BLaER1 treated with 17β-estradiol and CSF1 and Interleukin-3, amounts not matched to agents 10 nM and 100 nM (cell line): ENCODE measurements around the gene CNOT8.
"Not testable (repeated sequence)": the region's sequence is repeated elsewhere in the genome, so short reads cannot be mapped to it uniquely, and the experiment has no call there.

Experiments used
- H3K27ac ChIP-seq, 11 experiments: shearing (Covaris generic); formaldehyde crosslinking; 2 replicates each; pipeline ENCODE4 v1.8.1; 2022
- H3K27me3 ChIP-seq, 11 experiments: shearing (Covaris generic); formaldehyde crosslinking; 2 replicates each; pipeline ENCODE4 v1.8.1; 2022
- H3K36me3 ChIP-seq, 11 experiments: shearing (Covaris generic); formaldehyde crosslinking; 2 replicates each; pipeline ENCODE4 v1.8.1; 2022
- H3K4me1 ChIP-seq, 10 experiments: shearing (Covaris generic); formaldehyde crosslinking; 2 replicates each; pipeline ENCODE4 v1.8.1; 2022
- H3K4me2 ChIP-seq, 11 experiments: shearing (Covaris generic); formaldehyde crosslinking; 2 replicates each; pipeline ENCODE4 v1.8.1; 2022
- H3K4me3 ChIP-seq, 10 experiments: shearing (Covaris generic); formaldehyde crosslinking; 2 replicates each; pipeline ENCODE4 v1.8.1; 2022
- H3K9ac ChIP-seq, 11 experiments: shearing (Covaris generic); formaldehyde crosslinking; 2 replicates each; pipeline ENCODE4 v1.8.1; 2022
- H3K9me3 ChIP-seq, 11 experiments: shearing (Covaris generic); formaldehyde crosslinking; replicated peaks in 1 of 11; 2 replicates each; pipeline ENCODE4 v1.8.1; 2022
- H4K20me1 ChIP-seq, 11 experiments: shearing (Covaris generic); formaldehyde crosslinking; 2 replicates each; pipeline ENCODE4 v1.8.1; 2022
- Cebpa-rat ChIP-seq, 11 experiments: shearing (Covaris generic); IDR thresholded peaks; 2 replicates each; pipeline ENCODE4 v1.8.1; 2022

CNOT8 gene

GRCh38 chr5:154817815-154818214, 40.6 kb upstream of the CNOT8 start:
- Histone ChIP-seq H4K20me1 (peaks cover 34 to 97% (median 75%) of the 10 kb centered on the region in 11 experiments; a peak in 20 of 22 replicates), H3K4me2 (no peak overlapping the region), H3K4me1 (peaks cover 12 to 30% (median 13%) of the 10 kb centered on the region in 10 experiments), H3K36me3 (peaks cover 84 to 100% (median 88%) of the 10 kb centered on the region in 11 experiments), H3K27me3 (no peaks in the 10 kb centered on the region), H3K9ac (no peak overlapping the region), H3K9me3 (no peaks in the 10 kb centered on the region), H3K4me3 (no peak overlapping the region), H3K27ac (no peak overlapping the region)
- TF ChIP-seq Cebpa-rat (IDR thresholded peaks at IDR 0.05), result no peak

GRCh38 chr5:154818471-154819116, 39.8 kb upstream of the CNOT8 start:
- Histone ChIP-seq H3K27me3 (no peaks in the 10 kb centered on the region), H3K4me2 (no peak overlapping the region), H3K36me3 (peaks cover 83 to 100% (median 88%) of the 10 kb centered on the region in 11 experiments), H3K9me3 (no peaks in the 10 kb centered on the region), H3K4me1 (peaks cover 5 to 23% (median 5%) of the 10 kb centered on the region in 10 experiments), H4K20me1 (peaks cover 26 to 94% (median 75%) of the 10 kb centered on the region in 11 experiments; a peak in 19 of 22 replicates), H3K27ac (no peak overlapping the region), H3K4me3 (no peak overlapping the region), H3K9ac (no peak overlapping the region)
- TF ChIP-seq Cebpa-rat (IDR thresholded peaks at IDR 0.05), result no peak

- Histone ChIP-seq H3K27me3 (no peaks in the 10 kb centered on the region), H3K4me1 (peaks cover 0 to 19% (median 0%) of the 10 kb centered on the region in 10 experiments; a peak in 6 of 20 replicates), H3K27ac (no peak overlapping the region), H3K4me3 (no peak overlapping the region), H3K9me3 (no peaks in the 10 kb centered on the region), H3K36me3 (peaks cover 82 to 100% (median 87%) of the 10 kb centered on the region in 11 experiments), H3K4me2 (no peak overlapping the region), H3K9ac (no peak overlapping the region), H4K20me1 (peaks cover 16 to 84% (median 66%) of the 10 kb centered on the region in 11 experiments; a peak in 19 of 22 replicates)
- TF ChIP-seq Cebpa-rat (IDR thresholded peaks at IDR 0.05), result no peak
These were observed 38.9 kb upstream of the CNOT8 start for GRCh38 chr5:154819546-154819945.

GRCh38 chr5:154820383-154820782, 38.0 kb upstream of the CNOT8 start:
- Histone ChIP-seq H3K9me3 (no peaks in the 10 kb centered on the region), H3K4me1 (peaks cover 0 to 19% (median 0%) of the 10 kb centered on the region in 10 experiments; a peak in 6 of 20 replicates), H3K27me3 (no peaks in the 10 kb centered on the region), H3K27ac (no peak overlapping the region), H3K9ac (no peak overlapping the region), H4K20me1 (peaks cover 10 to 76% (median 60%) of the 10 kb centered on the region in 11 experiments; a peak in 18 of 22 replicates), H3K36me3 (peaks cover 73 to 92% (median 79%) of the 10 kb centered on the region in 11 experiments), H3K4me2 (no peak overlapping the region), H3K4me3 (no peak overlapping the region)
- TF ChIP-seq Cebpa-rat (IDR thresholded peaks at IDR 0.05), result no peak

- H3K27me3 ChIP-seq, H3K4me3 ChIP-seq, H3K9ac ChIP-seq, H3K9me3 ChIP-seq, H3K27ac ChIP-seq: not testable (repeated sequence)
- H3K4me1 ChIP-seq, result peaks cover 0 to 19% (median 0%) of the 10 kb centered on the region in 10 experiments; a peak in 6 of 20 replicates
- H3K36me3 ChIP-seq, result peaks cover 48 to 82% (median 54%) of the 10 kb centered on the region in 11 experiments
- H3K4me2 ChIP-seq, result peak overlapping the region in 2 of 11 experiments; percentile 5 to 55; a peak in 2 of 22 replicates
- peaks cover 0 to 52% (median 38%) of the 10 kb centered on the region in 11 experiments; a peak in 16 of 22 replicates for H4K20me1 ChIP-seq
These were observed 35.5 kb upstream of the CNOT8 start for GRCh38 chr5:154822896-154823295.

GRCh38 chr5:154823605-154824004, 34.8 kb upstream of the CNOT8 start:
- Histone ChIP-seq H3K27ac (no peak overlapping the region), H3K4me2 (no peak overlapping the region), H3K27me3 (no peaks in the 10 kb centered on the region), H3K4me3 (no peak overlapping the region), H3K9me3 (no peaks in the 10 kb centered on the region), H4K20me1 (peaks cover 0 to 47% (median 32%) of the 10 kb centered on the region in 11 experiments; a peak in 16 of 22 replicates), H3K4me1 (peaks cover 0 to 20% (median 0%) of the 10 kb centered on the region in 10 experiments; a peak in 7 of 20 replicates), H3K36me3 (peaks cover 41 to 77% (median 51%) of the 10 kb centered on the region in 11 experiments), H3K9ac (no peak overlapping the region)
- no peak for TF ChIP-seq Cebpa-rat (IDR thresholded peaks at IDR 0.05)

- no peaks in the 10 kb centered on the region for H3K9me3 ChIP-seq
- H3K27me3 ChIP-seq, result no peaks in the 10 kb centered on the region
- peaks cover 37 to 77% (median 46%) of the 10 kb centered on the region in 11 experiments for H3K36me3 ChIP-seq
- peaks cover 0 to 25% (median under 1%) of the 10 kb centered on the region in 10 experiments; a peak in 11 of 20 replicates for H3K4me1 ChIP-seq
- H3K4me3 ChIP-seq, result no peak overlapping the region
- no peak overlapping the region for H3K4me2 ChIP-seq
- TF ChIP-seq Cebpa-rat (IDR thresholded peaks at IDR 0.05), result no peak
- H3K27ac ChIP-seq, result no peak overlapping the region
- peaks cover 0 to 42% (median 29%) of the 10 kb centered on the region in 11 experiments; a peak in 15 of 22 replicates for H4K20me1 ChIP-seq
- H3K9ac ChIP-seq, result no peak overlapping the region
These were observed 34.4 kb upstream of the CNOT8 start for GRCh38 chr5:154824070-154824469.

GRCh38 chr5:154829181-154829588, 29.2 kb upstream of the CNOT8 start:
- Histone ChIP-seq H3K4me1 (peaks cover 2 to 30% (median 16%) of the 10 kb centered on the region in 10 experiments; a peak in 19 of 20 replicates), H3K4me2 (peak overlapping the region in 5 of 11 experiments; percentile 35 to 67 (median 59); a peak in 6 of 22 replicates), H3K4me3 (no peak overlapping the region), H4K20me1 (0 out of 22 replicates have a peak, but pooled peaks cover 0 to 8% (median 0%) of the 10 kb centered on the region in 11 experiments), H3K9ac (no peak overlapping the region), H3K9me3 (no peaks in the 10 kb centered on the region), H3K36me3 (peaks cover 6 to 61% (median 20%) of the 10 kb centered on the region in 11 experiments; a peak in 14 of 22 replicates), H3K27me3 (no peaks in the 10 kb centered on the region), H3K27ac (no peak overlapping the region)
- no peak for TF ChIP-seq Cebpa-rat (IDR thresholded peaks at IDR 0.05)

- Histone ChIP-seq H3K9me3 (no peaks in the 10 kb centered on the region), H3K36me3 (peaks cover 4 to 57% (median 16%) of the 10 kb centered on the region in 11 experiments; a peak in 9 of 22 replicates), H3K4me1 (peaks cover 8 to 35% (median 21%) of the 10 kb centered on the region in 10 experiments; a peak in 19 of 20 replicates), H3K4me3 (no peak overlapping the region), H3K4me2 (peak overlapping the region in 7 of 11 experiments; percentile 6 to 67 (median 52); a peak in 11 of 22 replicates), H3K27ac (peak overlapping the region in 2 of 11 experiments; percentile 18 to 60; a peak in 4 of 22 replicates), H3K9ac (0 out of 22 replicates have a peak overlapping the region, but pooled peaks of 1 of the 11 experiments have one; percentile 5), H4K20me1 (peaks cover 0 to 8% (median 0%) of the 10 kb centered on the region in 11 experiments; a peak in 1 of 22 replicates), H3K27me3 (no peaks in the 10 kb centered on the region)
- no peak for TF ChIP-seq Cebpa-rat (IDR thresholded peaks at IDR 0.05)
These were observed 28.7 kb upstream of the CNOT8 start for GRCh38 chr5:154829589-154830218.
